NCI-H146 treated with DMSO at 0.1 percent for 48 hours (cell line): ENCODE results near the gene NLRC5.
A peak's percentile ranks its signal among the peaks of the same experiment; 100 is the strongest.
"Not testable (repeated sequence)": the region's sequence is repeated elsewhere in the genome, so short reads cannot be mapped to it uniquely, and the experiment has no call there.

ENCODE experiments used
- DNase-seq: peaks from one replicate; lab custom pipeline; 2025; ENCODE audit not compliant: unreplicated experiment; lab: John Stamatoyannopoulos, UW

Gene NLRC5

DNA sequence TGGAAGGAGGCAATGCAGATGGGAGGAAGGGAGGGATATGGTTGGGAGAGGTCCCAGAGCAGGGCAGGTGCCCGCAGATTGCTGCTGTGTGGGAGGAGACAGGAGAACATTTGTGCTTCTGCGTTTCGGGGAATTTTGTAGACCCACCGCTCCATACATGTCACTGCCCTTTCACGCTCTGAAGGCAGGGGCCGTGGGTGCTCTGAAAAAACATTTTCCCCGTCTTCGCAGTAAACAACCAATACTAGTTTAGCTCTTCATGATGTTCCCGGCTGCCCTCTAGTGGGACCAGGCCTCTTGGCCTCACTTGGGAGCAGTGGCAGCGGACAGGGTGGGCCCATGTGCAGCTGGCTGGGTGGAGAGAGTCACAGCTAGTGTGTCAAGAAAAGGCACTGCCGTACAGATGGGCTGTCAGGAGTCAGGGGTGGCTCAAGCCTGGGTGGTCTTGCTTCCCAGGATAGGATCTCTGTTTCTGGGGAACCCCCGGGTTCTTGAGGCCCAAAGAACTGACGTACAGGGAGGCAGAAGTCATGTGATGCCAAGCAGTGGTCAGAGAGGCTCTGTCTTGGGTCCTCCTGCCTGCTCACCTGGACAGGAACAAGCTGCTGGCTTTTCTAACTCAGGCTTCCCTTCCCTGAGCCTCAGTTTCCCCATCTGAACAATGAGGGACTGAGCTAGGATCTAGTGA is 56.5 kb downstream of the NLRC5 start:
- DNase-seq: no peak

DNA sequence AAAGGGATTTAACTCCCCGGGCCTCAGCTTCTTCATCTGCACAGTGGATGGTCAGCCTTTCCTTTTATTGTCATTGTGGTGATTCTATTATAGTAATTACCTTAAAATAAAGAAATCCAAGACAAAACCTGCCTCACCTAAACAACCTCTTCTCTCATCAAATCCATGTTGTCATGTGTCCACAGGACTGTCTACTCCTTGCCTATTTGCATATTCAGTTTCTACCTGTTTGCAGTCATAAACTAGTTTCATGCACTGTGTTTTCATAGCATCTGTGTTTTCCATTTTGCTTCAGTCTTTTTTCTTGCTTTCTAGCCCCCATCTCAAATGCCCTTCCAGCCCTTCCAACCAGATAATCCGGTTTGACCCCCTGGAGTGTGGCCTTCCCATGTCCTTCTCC is 58.7 kb downstream of the NLRC5 start:
- no peak for DNase-seq

DNA sequence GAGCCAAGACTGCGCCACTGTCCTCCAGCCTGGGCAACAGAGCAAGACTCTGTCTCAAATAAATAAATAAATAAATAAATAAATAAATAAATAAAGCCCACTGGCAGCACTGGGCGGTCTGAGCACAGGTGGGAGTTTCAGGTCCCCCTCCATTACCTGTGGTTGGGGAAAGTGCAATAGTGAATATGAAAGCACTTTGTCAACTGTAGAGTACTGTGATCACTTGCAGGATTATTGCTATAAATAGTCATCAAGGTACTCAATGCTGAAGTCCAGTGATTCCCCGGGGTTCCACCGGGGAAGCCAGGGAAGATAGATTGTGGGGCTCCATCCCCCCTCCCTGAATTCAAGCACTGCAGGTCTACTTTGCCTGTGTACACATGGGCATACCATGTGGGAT is 60.3 kb downstream of the NLRC5 start:
- DNase-seq: no peak

DNA sequence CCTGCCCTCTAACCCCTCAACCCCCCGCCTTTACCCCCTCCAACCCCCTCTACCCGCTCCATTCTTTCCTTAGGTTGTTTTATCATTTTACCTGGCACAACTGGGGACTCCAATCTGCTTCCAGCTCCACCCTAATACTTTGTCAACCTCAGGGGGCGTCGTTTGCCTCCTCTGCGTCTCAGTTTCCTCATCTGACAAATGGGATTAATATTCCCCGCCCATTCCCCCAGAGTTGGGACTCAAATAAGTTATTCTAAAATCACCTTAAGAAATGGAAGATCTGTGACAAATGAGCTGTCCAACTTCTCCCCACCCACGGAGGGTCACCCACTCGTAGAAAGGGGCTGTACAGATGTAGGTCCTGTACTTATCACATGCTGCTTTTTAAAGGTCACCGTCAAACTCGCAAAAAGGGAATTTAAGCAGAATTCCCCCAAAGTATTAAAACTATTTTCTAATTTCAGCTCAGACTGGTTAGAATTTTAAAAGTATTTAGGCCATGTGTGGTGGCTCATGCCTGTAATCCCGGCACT is 62.4 kb downstream of the NLRC5 start:
- DNase-seq: no peak

DNA sequence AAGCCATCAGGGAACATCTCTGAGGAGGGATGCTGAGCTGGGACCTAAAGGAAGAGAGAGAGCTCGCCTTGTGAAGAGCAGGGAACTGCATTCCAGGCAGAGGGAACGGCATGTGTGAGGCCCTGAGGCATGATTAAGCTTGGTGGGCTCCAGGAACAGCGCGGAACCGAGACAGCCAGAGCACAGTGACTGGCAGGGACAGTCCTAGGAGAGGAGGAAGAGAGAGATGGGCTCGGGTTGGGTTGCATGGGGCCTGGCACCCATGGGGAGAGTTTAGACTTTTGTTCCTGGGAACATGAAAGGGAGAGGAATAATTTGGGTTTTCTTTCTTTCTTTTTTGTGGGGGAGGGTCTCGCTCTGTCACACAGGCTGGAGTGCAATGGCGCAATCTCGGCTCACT is 63.8 kb downstream of the NLRC5 start:
- no peak for DNase-seq

DNA sequence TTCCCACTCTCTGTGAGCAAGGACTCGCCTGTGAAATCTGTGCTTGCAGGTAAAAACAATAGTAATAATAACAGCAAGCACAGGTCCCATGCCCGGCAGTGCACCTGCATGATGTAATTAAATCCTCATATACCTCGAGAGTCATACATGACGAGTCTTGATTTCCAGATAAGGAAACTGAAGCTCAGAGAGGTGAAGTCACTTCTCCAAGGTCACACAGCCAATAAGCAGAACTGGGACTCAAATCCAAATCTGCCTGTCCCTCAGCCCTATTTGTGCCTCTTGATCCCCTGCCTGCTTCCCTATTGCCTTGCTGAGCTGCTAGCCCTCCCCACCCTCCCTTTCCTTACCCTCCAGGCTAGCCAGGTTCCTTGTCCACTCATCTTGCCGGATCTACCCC is 65.0 kb downstream of the NLRC5 start:
- no peak for DNase-seq

DNA sequence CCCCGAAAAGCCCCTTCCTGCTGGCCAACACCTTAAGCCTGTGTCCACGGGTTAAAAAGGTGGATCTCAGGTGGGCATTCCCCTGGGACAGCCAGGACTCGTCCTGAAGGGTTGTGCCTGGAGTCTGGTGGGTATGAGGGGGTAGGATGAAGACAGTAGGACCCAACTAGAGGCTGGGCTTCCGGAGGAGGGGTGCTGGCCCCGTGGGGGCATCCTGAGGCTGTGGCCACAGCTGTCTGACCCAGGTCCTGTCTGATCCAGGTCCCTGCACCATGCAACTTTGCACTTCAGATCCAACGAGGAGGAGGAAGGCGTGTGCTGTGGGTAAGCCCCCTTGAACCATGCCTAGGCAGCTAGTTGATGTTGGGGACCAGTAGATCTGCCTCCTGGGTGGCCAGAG is 65.4 kb downstream of the NLRC5 start:
- no peak for DNase-seq

DNA sequence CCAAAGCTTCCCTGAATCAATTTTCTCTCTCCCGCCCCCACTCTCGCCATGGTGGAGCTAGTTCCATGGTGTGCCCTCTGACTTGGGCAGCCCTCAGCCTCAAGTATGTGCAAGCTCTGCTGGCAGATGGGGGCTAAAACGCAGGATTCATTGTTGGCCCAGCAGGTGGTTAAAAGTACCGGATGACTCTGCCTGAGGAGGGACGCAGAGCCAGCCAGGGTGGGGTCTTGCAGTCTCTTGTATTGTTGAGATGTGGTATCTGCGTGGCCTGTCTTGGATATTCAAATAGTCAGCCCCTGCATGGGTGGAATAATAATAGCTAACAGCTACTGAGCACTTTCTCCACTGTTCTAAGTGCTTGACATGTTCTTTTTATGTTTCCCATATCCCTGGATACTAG is 66.3 kb downstream of the NLRC5 start:
- no peak for DNase-seq

DNA sequence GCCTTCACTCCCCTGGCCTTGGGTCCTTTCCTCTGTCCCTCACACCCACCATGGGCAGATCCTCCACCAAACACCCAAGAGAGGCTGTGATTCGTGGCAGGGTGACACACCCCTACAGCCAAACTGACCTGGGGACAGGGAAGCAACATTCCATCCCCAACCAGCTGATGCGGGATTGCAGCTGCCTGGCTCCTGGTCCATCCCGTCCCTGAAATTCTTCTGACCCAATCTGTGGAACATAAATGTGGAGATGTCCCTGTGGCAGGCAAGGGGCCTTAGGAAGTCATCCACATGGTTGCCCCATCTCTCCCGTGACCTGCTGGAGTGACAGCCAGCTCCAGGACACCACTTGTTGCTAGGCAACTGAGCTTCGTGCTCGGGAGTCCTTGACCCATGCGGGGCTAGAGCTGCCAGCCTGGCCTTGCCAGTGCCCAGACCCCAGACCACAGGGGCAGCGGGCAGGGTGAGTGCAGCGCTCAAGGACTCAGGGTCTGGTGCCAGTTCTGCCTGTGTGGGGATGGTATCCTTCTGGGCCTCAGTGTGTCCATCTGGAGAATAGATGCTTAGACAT is 69.0 kb downstream of the NLRC5 start:
- no peak for DNase-seq

DNA sequence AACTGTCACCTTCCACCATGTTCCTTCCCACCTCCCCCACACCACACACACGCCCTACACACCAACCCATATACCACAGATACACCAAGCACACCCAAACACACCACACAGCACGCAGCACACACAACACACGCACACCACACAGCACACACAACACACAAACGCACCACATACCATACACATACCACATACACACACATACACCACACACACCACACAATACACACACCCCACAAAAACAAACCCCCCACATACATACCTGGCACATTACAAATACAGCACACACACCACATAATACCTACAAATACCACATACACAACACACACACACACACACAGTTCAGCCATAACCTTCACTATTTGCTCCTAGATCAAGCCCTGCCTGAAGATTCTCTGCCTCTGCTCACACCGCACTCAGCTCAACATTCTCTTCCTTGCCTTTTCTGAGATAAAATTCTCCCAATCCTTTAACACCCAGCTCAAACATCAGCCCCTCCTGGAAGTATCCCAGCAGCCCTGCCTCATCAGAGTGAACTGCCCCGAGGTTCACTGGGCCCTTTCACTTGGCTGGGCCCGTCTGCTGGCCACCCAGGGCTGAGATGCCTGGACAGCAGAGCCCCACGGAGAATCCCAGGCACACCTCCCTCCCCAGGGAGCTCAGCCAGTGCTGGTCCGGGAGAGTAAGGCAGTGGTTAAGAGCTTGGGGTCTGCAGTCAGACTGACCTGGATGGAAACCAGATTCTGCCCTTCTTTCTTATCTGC is 71.1 kb downstream of the NLRC5 start:
- DNase-seq: no peak

DNA sequence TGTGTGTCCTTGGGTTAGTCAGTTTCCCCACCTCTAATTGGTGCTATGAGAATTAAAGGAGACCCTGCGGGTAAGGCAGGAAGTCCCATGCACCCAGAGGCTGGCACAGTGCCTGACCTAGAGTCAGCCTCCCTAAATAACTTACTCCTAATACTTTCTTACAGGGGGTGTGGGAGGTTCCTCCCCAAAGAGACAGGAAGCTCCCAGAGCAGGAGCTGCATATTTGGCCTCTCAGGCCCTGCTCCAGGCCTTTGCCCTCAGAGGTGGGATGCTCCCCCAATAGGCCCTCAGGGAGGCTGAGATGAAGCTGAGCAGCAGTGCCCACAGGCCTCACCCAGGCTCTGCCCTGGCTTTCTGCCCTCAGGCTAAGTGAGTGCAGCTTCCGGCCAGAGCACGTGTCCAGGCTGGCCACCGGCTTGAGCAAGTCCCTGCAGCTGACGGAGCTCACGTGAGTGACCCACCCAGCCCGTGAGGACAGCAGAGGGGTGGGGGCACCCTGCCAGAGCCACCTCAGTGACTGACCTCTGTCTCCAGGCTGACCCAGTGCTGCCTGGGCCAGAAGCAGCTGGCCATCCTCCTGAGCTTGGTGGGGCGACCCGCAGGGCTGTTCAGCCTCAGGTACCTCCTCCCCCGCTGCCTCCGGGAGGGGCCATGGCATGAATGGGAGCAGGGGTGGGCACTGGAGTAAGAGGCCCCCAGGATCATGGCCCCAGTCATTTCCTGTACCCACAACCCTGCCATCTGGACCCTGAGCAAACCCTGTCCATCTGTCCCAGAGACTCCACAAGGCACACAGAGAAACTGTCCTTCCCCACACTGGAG is 71.9 kb downstream of the NLRC5 start:
- DNase-seq: peak; percentile 52

DNA sequence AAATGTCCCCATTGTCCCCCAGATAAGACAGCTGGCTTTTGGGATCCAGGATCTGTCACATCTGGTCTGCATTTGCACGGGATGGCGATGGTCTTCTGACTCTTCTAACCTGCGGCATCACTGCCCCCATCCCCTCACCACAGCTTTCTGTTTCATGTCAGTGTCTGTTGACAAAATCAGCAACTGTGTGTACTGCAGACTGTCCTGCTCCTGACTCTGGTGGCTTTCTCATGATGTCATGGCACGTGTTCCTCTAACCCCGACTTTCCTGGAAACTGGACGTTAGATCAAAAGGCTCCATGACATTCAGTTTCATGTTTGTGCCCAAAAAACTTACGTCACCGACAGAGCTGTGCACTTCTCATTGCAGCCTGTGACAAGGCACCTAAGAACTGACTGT is 73.0 kb downstream of the NLRC5 start:
- DNase-seq: no peak

DNA sequence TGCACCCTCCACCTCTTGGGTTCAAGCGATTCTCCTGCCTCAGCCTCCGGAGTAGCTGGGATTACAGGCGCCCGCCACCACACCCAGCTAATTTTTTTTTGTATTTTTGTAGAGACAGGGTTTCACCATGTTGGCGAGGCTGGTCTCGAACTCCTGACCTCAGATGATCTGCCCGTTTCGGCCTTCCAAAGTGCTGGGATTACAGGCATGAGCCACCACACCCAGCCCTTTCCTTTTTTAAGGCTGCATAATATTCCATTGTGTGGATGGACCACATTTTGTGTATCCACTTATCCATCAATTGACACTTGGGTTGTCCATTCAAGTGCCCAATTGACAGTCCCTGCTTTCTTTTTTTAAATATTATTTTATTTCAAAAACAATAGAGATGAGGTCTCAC is 73.8 kb downstream of the NLRC5 start:
- not testable (repeated sequence) for DNase-seq

DNA sequence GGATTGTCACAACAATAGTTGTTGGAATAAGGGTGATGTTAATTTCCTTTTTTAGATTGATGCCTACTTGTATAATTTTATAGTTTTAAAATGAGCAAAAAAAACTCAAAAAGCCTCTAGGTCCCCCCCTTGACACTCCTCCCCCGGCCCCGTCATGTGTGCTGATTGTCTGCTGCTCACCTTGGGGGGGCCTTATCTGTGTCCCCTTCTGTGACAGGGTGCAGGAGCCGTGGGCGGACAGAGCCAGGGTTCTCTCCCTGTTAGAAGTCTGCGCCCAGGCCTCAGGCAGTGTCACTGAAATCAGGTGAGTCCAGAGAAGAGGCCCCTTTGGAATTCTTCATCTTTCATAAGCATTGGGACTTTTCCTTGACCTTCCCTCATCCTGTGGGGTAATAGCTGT is 75.6 kb downstream of the NLRC5 start:
- DNase-seq: no peak

DNA sequence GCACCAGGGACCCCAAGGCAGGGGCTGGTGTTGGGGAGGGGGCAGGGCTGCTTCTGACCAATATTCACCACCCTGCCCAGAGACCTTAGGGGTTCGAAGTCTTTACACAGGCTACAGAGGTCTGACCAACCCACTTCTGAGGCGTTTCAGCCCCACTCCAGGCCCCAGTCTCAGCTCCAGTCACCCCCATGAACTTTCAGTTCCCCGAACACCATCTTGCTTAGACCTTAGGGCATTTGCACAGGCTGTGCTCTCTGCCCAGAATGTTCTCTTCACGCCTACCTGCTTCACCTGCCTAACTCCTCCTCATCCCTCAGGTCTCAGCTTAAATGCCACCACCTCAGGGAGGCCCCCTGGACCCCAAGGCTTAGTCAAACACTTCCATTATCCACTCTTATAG is 77.3 kb downstream of the NLRC5 start:
- DNase-seq: no peak

DNA sequence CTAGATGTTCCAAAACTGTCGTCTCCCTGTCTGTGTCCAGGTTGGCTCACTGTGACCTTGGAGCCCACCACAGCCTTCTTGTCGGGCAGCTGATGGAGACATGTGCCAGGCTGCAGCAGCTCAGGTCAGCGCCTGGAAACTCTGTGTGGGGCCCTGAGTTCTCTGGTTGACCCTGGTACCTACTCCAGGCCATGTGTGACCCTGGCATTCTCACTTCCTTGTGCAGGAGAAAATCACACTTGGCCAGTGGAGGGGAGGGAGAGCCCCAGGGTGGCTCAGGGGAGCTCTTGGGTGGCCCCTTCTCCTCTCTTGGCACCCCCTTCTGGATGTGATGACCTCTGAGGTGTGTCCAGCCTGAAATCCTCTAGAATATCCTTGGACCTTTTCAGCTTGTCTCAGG is 78.0 kb downstream of the NLRC5 start:
- no peak for DNase-seq

DNA sequence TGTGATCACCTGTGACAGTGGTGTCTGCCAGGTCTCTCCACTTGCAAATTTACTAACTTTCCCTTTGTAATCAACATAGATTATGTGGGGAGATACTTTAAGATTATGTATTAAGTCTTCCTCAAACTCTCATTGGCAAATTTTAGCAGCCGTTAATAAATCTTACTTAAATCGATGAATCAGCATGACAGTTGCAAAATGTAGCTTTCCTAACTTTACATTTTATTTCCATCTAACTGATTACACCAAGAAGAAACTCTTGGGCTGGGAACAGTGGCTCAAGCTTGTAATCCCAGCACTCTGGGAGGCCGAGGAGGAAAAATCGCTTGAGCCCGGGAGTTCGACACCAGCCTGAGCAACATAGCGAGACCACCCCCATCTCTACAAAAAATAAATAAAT is 79.7 kb downstream of the NLRC5 start:
- no peak for DNase-seq

DNA sequence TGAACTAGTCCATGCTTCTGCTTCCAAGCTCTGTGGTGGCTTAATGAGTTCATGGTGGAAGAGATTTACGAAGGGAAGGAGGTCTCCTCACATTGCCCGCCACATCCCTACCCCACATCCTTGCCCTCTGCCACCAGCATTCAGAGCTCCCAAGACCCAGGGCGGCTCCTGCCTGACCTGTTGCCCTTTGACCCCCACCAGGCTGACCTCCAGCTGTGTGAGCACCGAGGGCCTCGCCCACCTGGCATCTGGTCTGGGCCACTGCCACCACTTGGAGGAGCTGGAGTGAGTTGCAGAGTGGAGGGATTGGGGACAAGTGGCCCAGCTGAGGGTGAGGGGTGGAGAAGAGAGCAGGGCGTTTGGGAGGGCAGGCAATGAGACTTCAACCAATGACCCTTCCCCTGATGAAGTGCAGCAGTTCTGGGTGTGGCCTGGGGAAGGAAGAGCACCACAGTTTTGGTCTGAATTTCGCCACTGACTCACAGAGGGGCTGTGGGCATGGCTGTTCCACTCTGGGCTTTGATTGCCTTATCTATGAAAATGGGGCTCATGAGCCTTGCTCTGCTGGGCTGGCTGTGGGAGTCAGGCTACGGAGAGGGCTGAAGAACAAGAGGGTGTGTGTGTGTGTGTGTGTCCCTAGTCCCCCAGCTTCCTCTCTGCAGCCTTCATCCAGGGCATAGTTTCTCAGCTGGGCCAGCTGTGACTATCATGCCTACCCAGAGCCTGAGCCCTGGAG is 80.4 kb downstream of the NLRC5 start:
- DNase-seq: no peak

DNA sequence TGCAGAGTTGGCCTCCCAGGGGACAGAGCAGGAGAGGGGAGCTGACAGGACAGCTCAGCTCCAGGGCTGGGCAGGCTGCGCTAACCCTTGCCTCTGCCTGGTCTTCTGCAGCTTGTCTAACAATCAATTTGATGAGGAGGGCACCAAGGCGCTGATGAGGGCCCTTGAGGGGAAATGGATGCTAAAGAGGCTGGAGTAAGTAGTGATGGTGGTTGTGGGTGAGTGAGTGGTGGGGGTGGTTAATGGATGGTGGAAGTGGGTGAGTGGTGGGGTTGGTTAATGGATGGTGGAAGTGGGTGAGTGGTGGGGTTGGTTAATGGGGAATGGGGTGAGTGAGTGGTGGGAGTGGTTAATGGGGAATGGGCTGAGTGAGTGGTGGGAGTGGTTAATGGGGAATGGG is 81.1 kb downstream of the NLRC5 start:
- DNase-seq: no peak

DNA sequence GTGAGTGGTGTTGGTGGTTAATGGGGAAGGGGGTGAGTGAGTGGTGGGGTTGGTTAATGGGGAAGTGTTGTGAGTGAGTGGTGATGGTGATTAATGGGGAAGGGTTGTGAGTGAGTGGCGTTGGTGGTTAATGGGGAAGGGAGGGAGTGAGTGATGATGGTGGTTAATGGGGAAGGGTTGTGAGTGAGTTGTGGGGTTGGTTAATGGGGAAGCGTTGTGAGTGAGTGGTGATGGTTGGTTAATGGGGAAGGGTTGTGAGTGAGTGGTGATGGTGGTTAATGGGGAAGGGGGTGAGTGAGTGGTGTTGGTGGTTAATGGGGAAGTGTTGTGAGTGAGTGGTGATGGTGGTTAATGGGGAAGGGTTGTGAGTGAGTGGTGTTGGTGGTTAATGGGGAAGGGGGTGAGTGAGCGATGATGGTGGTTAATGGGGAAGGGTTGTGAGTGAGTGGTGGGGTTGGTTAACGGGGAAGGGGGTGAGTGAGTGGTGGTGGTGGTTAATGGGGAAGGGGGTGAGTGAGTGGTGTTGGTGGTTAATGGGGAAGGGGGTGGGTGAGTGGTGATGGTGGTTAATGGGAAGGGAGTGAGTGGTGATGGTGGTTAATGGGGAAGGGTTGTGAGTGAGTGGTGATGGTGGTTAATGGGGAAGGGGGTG is 81.8 kb downstream of the NLRC5 start:
- DNase-seq: not testable (repeated sequence)
